Stimulated activated CD8-positive, alpha-beta memory T cell treated with anti-CD3 and anti-CD28 coated beads, Interleukin-4, amount 100 ng/mL, for 1 hour (primary cell): Measurements from ENCODE around the gene CDH4.

Source experiments
- DNase-seq, 2 donors: peaks; one replicate each; pipeline ENCODE4 v3.0.0-alpha.2; 2020; ENCODE audit warnings: low read depth in 2 of 2, low spot score in 1 of 2

CDH4 gene

GRCh38 chr20:61663521-61664425, 411.7 kb downstream of the CDH4 start:
- no peak for DNase-seq

- DNase-seq = no peak
Observed at GRCh38 chr20:61664556-61665320, 412.7 kb downstream of the CDH4 start.

- DNase-seq = no peak
Observed at GRCh38 chr20:61665528-61666470, 413.7 kb downstream of the CDH4 start.

- DNase-seq = no peak
Observed at GRCh38 chr20:61666471-61666832, 414.4 kb downstream of the CDH4 start.

GRCh38 chr20:61667056-61667792, 415.2 kb downstream of the CDH4 start:
- DNase-seq = no peak

- no peak for DNase-seq
Observed at GRCh38 chr20:61668065-61668650, 416.1 kb downstream of the CDH4 start.

- DNase-seq = no peak
Observed at GRCh38 chr20:61668771-61669503, 416.9 kb downstream of the CDH4 start.

GRCh38 chr20:61670274-61670673, 418.2 kb downstream of the CDH4 start:
- no peak for DNase-seq

- no peak for DNase-seq
Observed at GRCh38 chr20:61671559-61671958, 419.5 kb downstream of the CDH4 start.

GRCh38 chr20:61673152-61673847, 421.2 kb downstream of the CDH4 start:
- DNase-seq = no peak

- no peak for DNase-seq
Observed at GRCh38 chr20:61674121-61674520, 422.1 kb downstream of the CDH4 start.

GRCh38 chr20:61674688-61675087, 422.6 kb downstream of the CDH4 start:
- DNase-seq = no peak

GRCh38 chr20:61677928-61678327, 425.9 kb downstream of the CDH4 start:
- no peak for DNase-seq

GRCh38 chr20:61678437-61678836, 426.4 kb downstream of the CDH4 start:
- DNase-seq = no peak

- no peak for DNase-seq
Observed at GRCh38 chr20:61679473-61679872, 427.4 kb downstream of the CDH4 start.

GRCh38 chr20:61680096-61680495, 428.0 kb downstream of the CDH4 start:
- DNase-seq = no peak

- DNase-seq = no peak
Observed at GRCh38 chr20:61682114-61682995, 430.3 kb downstream of the CDH4 start.
